ENCODE measurements around the gene ARL15.
"Not testable (repeated sequence)": the region's sequence is repeated elsewhere in the genome, so short reads cannot be mapped to it uniquely, and the experiment has no call there.

Gene ARL15

DNA sequence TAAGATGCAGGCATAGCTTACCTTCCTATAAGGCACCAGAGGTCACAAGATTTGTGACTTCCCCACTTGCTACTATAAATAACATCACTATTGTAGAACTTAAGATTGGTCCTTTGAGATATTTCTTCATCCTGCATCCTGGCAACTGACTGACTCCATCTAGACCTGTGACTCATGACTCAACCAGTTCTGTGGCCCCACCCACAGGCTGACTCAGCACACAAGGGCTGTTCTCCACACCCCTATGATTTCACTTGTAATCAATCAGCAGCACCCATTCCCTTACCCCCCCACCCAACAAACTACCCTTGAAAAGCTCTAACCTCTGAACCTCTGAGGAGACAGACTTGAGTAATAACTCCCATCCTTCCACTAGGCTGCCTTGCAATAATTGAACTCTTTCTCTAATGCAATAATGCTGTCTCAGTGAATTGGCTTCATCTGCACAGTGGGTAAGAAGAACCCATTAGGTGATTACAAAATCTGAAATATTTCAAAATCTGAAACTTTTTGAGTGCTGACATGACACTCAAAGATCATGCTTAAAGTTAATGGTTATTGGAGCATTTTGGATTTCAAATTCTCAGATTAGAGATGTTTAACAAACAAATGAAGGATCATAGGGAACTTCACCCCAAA, 296.7 kb downstream of the ARL15 start:
- no peak for DNase-seq

- no peak for DNase-seq
Measured at GRCh38 chr5:54009828-54010227, 300.5 kb downstream of the ARL15 start.

DNA sequence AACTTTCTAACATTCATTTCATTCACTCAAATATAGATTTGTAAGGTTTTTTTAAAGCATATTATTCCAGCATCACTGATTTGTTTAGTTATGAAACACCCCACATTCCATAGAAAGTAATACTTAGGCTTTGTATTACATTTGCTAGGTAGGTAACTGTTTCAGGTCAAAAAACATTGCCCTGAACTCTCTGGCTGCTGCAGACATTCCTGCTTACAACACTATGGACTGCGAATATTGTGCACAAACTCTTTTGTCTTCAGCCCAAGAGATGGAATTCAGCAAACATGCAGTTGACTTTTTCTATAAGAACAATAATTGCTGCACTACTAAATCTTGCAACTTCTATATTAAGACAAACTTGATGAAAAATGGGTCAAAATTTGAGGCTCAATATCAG, 301.0 kb downstream of the ARL15 start:
- no peak for DNase-seq

DNA sequence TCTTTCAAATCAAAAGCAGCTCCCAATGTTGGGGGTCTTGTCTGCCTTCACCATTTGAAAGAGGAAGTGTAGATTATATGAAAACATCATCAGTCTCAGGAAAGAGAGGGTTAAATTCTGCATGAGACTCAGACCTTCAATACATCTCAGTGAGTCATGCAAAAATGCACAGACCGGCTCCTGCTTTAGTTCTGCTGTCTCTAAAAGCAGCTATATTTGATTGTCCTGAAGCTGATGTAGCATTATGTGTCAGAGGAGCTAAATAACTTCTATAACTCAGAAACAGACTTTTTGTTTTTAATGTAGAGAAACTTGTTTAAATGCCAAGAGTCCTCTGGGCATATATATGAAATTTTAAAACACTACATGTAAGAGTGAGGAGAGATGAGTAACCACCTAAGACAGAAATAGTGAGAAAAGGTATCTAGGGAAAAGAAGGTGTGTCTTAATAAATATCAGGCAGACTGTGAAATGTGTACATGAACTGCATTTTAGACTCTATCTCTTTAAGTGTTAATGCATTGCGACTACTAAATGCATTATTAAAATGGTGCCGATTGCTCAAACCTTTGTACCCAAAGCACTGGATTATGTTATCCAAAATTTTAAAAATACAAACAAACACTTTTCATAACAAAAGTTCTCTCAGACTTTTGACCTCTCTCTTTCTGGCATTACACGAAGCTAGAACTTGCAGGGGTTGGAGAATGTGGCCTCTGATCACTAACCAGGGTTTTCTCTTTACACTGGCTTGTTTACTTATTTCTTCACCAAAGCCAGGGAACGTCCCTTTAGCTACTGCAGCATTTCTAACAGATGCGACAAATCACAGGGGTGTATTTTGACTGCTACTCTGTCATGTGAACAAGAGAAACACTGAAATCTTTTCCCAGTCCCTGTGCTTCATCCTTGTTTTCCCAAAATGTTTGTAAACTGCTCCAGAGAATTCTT, 302.3 kb downstream of the ARL15 start:
- no peak for DNase-seq

- DNase-seq = no peak
Measured at GRCh38 chr5:54004697-54005096, 305.7 kb downstream of the ARL15 start.

GRCh38 chr5:54002779-54003178, 307.6 kb downstream of the ARL15 start:
- DNase-seq = no peak

GRCh38 chr5:54001976-54002775, 308.2 kb downstream of the ARL15 start:
- DNase-seq = no peak

DNA sequence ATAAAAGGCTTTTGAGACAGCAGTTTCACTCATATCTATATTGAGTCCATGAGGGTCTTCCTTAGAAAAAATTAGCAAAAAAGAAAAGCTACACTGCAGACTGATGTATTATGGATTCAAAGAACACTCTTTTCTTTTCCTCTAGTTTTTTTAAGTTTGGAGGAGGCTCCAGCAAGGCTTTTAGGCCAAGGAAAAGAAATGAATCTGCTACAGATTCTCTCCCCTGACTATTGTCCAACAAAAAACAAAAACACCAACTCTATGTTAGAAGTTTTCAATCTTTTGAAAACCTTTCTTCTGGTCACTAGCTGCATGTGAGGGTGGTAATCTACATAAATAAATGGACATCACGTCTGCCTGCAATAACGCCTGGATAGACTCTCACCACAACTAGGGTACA, 310.4 kb downstream of the ARL15 start:
- DNase-seq = no peak

GRCh38 chr5:53997736-53998627, 312.4 kb downstream of the ARL15 start:
- no peak for DNase-seq

- no peak for DNase-seq
Measured at GRCh38 chr5:53996008-53996407, 314.4 kb downstream of the ARL15 start.

DNA sequence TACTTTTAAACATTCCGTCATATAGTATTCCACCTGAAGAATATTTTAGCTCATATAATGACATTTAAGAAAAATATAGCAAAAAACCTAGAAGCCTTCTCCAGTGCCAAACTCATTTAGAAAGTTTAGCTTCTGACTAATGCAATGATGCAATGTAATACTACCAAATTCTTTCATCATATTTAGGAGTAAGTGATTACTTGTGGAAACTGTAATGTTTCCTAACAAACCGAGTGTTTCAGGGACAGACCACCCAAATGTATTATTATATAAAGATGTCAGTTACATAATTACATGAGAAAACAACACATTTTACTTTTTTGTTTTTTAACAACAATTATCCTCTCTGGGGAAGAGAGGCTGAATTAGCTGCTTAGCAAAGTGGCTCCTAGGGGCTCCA, 316.2 kb downstream of the ARL15 start:
- DNase-seq = no peak

DNA sequence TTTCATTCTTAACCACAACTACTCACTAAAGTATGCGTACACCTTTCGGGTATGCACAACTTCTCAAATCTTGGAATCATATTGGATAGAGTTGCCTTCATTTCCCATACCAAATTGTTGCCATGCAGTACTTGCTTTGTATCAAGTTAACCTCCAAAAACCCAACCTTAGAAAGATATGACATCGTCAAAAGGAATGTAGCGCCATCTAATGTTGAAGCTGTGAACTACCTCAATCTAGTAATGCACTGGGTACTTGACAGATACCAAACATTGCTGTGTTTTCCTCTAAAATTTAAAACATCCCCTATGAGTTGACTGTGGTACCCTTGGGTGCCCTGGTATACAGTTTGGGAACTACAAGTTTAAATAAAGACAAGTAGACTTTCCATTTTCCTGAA, 318.4 kb downstream of the ARL15 start:
- no peak for DNase-seq

DNA sequence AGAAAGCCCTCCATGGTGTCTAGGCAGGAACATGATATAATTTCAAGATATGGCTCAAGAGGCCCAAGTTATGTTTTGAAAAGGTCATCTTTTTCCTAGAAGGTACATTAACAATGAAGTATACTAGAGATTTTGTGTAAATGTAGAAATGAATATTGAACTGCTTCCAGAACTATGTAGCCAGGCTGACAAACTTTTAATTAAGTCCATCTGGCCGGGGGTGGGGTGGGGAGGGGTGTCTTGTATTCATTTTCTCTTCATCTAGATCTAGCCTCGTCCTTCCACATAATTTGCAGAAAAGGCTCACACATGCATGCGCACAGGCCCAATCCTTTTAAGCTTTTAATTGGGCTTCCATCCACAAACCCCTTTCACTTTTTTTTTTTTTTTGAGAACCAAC, 323.3 kb downstream of the ARL15 start:
- no peak for DNase-seq

- no peak for DNase-seq
Measured at GRCh38 chr5:53985796-53986195, 324.6 kb downstream of the ARL15 start.

GRCh38 chr5:53984971-53985370, 325.4 kb downstream of the ARL15 start:
- no peak for DNase-seq

DNA sequence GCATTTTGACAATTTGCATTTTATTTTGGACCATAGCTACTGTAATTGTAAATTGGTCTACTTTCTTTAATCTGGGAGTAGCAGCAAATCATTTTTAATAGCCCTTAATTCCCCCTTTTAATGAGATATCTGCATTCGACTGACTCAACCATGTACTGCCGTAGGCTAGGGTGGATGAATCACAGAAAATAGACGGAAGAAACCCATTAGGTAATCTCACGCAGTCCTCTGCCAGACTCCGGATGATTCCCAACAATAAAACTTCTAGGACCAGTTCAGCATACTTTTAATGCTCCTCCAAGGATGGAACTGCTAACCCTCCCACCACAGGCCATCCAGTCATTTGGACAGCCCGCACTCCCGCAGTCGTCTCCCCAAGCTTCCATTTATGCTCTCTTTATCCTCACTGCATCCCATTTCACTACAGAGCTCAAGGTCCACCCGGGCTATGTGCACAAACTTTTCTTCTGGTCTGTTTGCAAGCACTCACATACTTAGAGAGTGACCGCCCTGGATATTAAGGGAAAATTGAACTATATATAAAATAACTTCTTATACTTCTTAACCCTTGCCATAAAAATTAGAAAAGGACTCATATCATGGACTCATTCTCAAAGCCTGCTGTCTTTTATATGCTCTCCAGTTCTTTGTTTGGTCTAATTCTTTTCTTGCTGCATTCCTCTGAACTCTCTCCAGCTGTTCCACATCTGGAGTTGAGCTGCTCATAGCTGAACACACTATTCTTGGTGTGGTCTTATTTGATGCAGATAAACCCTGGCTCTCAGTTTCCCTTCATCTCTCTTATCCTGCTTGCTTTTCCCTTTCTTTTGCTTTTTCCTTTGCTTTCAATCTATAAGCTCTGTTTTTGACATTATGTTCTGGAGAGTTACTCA, 326.6 kb downstream of the ARL15 start:
- no peak for DNase-seq

- not testable (repeated sequence) for DNase-seq
Measured at GRCh38 chr5:53982319-53982718, 328.1 kb downstream of the ARL15 start.

- DNase-seq = no peak
Measured at GRCh38 chr5:53980061-53980460, 330.3 kb downstream of the ARL15 start.

DNA sequence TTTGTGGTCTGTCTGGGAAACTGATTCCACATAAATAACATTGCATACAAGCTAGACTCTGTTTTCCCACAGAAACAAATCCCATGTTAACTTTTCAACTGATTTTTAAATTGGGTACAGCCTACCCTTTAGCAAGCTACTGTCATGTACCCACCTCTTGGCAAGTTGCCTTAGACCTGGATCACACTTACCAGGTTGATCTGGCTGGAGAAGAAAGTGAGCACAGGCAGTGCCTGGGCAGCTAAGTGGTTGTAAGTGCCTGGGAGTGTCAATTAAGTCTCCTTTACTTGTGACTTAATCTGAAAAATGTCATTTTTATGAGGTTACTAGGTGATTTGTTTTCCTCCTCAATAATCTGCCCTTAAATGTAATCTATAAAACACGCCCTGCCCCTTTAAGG, 336.4 kb downstream of the ARL15 start:
- DNase-seq = no peak

DNA sequence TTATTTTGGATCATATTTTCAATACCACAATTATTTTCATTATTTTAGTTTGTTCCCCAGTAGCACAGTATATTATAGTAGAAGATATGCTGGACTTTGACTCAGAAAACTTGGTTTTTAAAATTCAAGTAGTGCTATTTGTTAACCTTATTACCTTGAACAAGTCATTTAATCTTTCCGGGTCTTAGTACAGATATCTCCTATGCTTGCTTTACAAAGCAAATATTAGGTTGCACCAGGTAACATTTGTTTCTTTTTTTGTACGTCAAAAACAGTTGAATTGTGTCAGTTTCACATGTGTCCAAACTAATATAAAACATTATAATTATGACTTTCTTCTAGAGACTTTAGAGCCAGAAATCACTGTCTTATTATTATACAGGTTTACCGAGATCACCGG, 338.1 kb downstream of the ARL15 start:
- no peak for DNase-seq

GRCh38 chr5:53971551-53971950, 338.8 kb downstream of the ARL15 start:
- no peak for DNase-seq

All from right forelimb (tissue), 1 donor.